A673 (cell line): Measurements from ENCODE around the gene AQP7. TPM values are rescaled to one million over a fixed set of nuclear protein-coding genes. Genes with fewer than 3 reads are reported as not detected.
"Not testable (repeated sequence)": the region's sequence is repeated elsewhere in the genome, so short reads cannot be mapped to it uniquely, and the experiment has no call there.

Source experiments
- BruUV-seq: library from RNA; stranded (reverse); fragments of 400-500 nt; replicated peaks from 2 replicates; lab custom pipeline; 2021; lab: Mats Ljungman, UMichigan
- CTCF ChIA-PET: fragments of 300-600 bp; sonication (Branson Sonifier 250); formaldehyde crosslinking; loops from one replicate; lab custom pipeline; 2022; ENCODE audit warnings: antibody characterized with exemption; lab: Charles Lee
- POLR2A ChIA-PET: fragments of 300-600 bp; sonication (Branson Sonifier 250); formaldehyde crosslinking; loops from one replicate; lab custom pipeline; 2022; ENCODE audit warnings: antibody characterized with exemption; ENCODE audit not compliant: low non-redundant PET; lab: Charles Lee
- DNase-seq: peaks from one replicate; pipeline ENCODE4 v3.0.0-alpha.2; 2015; ENCODE audit warnings: low spot score
- H3K27ac ChIP-seq: fragments of 200-600 bp; sonication (generic); 2 replicates; pipeline ENCODE4 v1.5.1; 2016; ENCODE audit warnings: mixed run types, low read depth, mild to moderate bottlenecking, mixed read lengths, antibody characterized with exemption, low read length; ENCODE audit not compliant: poor library complexity, severe bottlenecking
- H3K27me3 ChIP-seq: fragments of 200-600 bp; sonication (generic); replicated peaks from 2 replicates; pipeline ENCODE4 v1.6.1; 2017; ENCODE audit warnings: mixed run types, low read depth, mild to moderate bottlenecking, mixed read lengths, antibody characterized with exemption, low read length; ENCODE audit not compliant: insufficient read depth, poor library complexity
- H3K36me3 ChIP-seq: fragments of 200-600 bp; sonication (generic); 2 replicates; pipeline ENCODE4 v1.6.1; 2016; ENCODE audit warnings: mixed run types, mild to moderate bottlenecking, mixed read lengths, antibody characterized with exemption, low read length; ENCODE audit not compliant: insufficient read depth, poor library complexity, severe bottlenecking
- H3K4me1 ChIP-seq: fragments of 200-600 bp; sonication (generic); 2 replicates; pipeline ENCODE4 v1.6.1; 2017; ENCODE audit warnings: mixed run types, mild to moderate bottlenecking, mixed read lengths, antibody characterized with exemption, low read length; ENCODE audit not compliant: insufficient read depth, poor library complexity, severe bottlenecking
- H3K4me3 ChIP-seq: fragments of 200-600 bp; sonication (generic); 2 replicates; pipeline ENCODE4 v1.5.1; 2016; ENCODE audit warnings: low read depth, mixed run types, mild to moderate bottlenecking, mixed read lengths, low read length; ENCODE audit not compliant: poor library complexity, severe bottlenecking
- H3K9me3 ChIP-seq: fragments of 200-600 bp; sonication (generic); 2 replicates; pipeline ENCODE4 v1.6.1; 2016; ENCODE audit warnings: mixed run types, low read depth, mild to moderate bottlenecking, mixed read lengths, antibody characterized with exemption, low read length; ENCODE audit not compliant: poor library complexity, severe bottlenecking
- EZH2 ChIP-seq: fragments of 200-600 bp; sonication (generic); IDR thresholded peaks from 2 replicates; pipeline ENCODE4 v1.6.1; 2017; ENCODE audit warnings: borderline replicate concordance, low read depth, mild to moderate bottlenecking, mixed read lengths, antibody characterized with exemption, low read length; ENCODE audit not compliant: poor library complexity, severe bottlenecking
- intact Hi-C: fragments of 100-400 bp; cut with micrococcal nuclease; formaldehyde crosslinking; loops from one replicate; pipeline ENCODE4 v1.10.0; 2022; ENCODE audit not compliant: unreplicated experiment
- total RNA-seq: library from RNA; stranded (reverse); gene quantifications from 2 replicates; pipeline ENCODE4 v1.2.3, GENCODE V29; 2021
- TF ChIP-seq, protein P1 (sequence below): fragments of 300-800, 200-600 bp; sonication (generic); conservative IDR thresholded peaks from 2 replicates; pipeline ENCODE4 v1.5.1; 2017; ENCODE audit warnings: low read depth, mild to moderate bottlenecking, antibody characterized with exemption, low read length, moderate library complexity, mixed read lengths

The AQP7 gene
- total RNA-seq, 1 experiment from 2014 or later, result not detected

GRCh38 chr9:33382397-33382796 lies 20.0 kb downstream of the AQP7 start:
- H3K36me3 ChIP-seq, intact Hi-C loops, H3K27ac ChIP-seq, H3K4me3 ChIP-seq, H3K9me3 ChIP-seq, DNase-seq, POLR2A ChIA-PET, H3K4me1 ChIP-seq, BruUV-seq, H3K27me3 ChIP-seq: not testable (repeated sequence)
- CTCF ChIA-PET, result interaction anchor here (0.6 kb wide), 1 partner anchor 21 kb away, joined by 3 read pairs; no protein-coding TSS in a partner anchor

DNA sequence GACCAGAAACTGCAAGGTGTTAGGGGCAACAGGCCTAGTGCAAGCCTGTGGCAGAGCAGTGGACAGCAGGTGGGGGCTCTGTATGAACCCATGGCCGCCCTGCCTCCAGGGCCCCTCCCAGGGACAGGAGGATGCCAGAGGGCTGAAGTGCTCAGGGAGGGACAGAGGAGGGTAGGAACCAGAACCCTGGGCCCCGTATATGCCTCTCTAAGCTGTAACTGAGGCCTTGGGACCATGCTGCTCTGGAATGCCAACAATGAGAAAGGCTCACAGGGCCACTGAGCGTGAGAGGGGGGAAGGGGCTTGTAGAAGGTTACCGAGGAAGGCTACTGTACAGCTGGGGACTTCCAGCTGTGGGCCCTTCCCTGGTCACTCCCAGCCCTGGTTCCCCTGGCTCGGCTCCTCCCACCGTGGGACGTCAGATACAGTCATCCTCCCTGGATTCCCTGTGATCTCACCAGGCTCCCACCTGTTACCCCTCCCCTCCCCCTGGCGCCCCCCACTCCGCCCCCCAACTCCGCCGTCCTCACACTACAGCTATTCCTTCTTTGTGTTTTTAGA lies 21.1 kb downstream of the AQP7 start:
- Histone ChIP-seq H3K27me3 (no peaks in the 10 kb centered on the region), H3K9me3 (no peaks in the 10 kb centered on the region), H3K4me1 (no peaks in the 10 kb centered on the region), H3K27ac (no peak overlapping the region), H3K36me3 (no peaks in the 10 kb centered on the region), H3K4me3 (no peak overlapping the region)
- CTCF ChIA-PET, result no interaction called here
- BruUV-seq, result no TSS peak
- POLR2A ChIA-PET, result no interaction called here
- no peak for DNase-seq
- TF ChIP-seq, protein P1, sequence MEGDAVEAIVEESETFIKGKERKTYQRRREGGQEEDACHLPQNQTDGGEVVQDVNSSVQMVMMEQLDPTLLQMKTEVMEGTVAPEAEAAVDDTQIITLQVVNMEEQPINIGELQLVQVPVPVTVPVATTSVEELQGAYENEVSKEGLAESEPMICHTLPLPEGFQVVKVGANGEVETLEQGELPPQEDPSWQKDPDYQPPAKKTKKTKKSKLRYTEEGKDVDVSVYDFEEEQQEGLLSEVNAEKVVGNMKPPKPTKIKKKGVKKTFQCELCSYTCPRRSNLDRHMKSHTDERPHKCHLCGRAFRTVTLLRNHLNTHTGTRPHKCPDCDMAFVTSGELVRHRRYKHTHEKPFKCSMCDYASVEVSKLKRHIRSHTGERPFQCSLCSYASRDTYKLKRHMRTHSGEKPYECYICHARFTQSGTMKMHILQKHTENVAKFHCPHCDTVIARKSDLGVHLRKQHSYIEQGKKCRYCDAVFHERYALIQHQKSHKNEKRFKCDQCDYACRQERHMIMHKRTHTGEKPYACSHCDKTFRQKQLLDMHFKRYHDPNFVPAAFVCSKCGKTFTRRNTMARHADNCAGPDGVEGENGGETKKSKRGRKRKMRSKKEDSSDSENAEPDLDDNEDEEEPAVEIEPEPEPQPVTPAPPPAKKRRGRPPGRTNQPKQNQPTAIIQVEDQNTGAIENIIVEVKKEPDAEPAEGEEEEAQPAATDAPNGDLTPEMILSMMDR, result no peak
- no peak for TF ChIP-seq EZH2
- intact Hi-C loops, result no loop called here

- no peak for DNase-seq
- intact Hi-C loops, result no loop called here
- Histone ChIP-seq H3K36me3 (no peaks in the 10 kb centered on the region), H3K27me3 (no peaks in the 10 kb centered on the region), H3K4me1 (no peaks in the 10 kb centered on the region), H3K27ac (no peak overlapping the region), H3K4me3 (no peak overlapping the region), H3K9me3 (no peaks in the 10 kb centered on the region)
- BruUV-seq, result no TSS peak
- CTCF ChIA-PET, result interaction anchor here (1.9 kb wide), 1 partner anchor 72 kb away, joined by 5 read pairs; no protein-coding TSS in a partner anchor
- TF ChIP-seq, protein P1, result no peak
- TF ChIP-seq EZH2, result no peak
- POLR2A ChIA-PET, result no interaction called here
Measured at GRCh38 chr9:33380390-33381094, 21.8 kb downstream of the AQP7 start.
